Measurements from ENCODE around the gene ARHGEF39.

ARHGEF39 gene, protein sequence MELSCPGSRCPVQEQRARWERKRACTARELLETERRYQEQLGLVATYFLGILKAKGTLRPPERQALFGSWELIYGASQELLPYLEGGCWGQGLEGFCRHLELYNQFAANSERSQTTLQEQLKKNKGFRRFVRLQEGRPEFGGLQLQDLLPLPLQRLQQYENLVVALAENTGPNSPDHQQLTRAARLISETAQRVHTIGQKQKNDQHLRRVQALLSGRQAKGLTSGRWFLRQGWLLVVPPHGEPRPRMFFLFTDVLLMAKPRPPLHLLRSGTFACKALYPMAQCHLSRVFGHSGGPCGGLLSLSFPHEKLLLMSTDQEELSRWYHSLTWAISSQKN

DNA sequence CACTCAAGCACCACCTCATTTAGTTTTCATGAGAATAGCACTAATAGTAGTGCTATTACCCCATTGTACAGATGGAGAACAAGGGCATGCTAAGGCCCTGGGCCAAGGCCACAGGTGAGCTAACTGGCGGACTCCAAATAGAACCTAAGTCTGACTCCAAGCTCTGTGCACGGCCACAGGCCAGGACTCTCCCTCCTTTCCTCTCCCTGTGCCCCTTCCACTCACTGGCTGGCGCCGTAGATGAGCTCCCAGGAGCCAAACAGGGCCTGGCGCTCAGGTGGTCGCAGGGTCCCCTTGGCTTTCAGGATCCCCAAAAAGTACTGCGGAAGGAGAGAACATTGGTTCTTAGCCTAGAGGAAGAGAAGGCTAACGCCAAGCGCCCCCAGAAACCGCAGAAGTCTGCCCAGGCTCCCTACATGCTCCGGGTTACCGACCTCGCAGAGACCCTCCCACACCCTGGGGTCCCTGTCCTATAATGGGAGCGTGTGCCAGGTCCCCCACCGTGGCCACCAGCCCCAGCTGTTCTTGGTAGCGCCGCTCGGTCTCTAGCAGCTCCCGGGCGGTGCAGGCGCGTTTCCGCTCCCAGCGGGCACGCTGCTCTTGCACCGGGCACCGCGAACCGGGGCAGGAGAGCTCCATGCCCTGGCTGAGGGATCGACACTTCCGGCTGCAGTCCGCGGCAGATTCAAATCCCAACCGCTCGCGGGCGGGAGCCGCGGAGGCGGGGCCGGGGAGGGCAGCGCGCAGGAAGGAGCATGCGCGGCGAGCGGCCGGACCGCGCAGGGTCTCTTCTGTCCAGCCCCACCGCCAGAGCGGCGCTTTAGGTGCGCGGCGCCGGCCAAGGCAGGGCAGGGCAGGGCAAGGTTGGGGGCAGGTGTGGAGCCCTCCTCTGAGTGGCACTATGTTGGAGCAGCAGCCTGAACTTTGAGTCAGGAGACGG is at the start of gene ARHGEF39:
TSS of gene ARHGEF39 (minus strand) at position 665 of the 940 bp plus-strand sequence. CDS start at position 639, 26 bp downstream.
- peak in 54 of 58 donors; percentile 12 to 75 (median 52) for DNase-seq

DNA sequence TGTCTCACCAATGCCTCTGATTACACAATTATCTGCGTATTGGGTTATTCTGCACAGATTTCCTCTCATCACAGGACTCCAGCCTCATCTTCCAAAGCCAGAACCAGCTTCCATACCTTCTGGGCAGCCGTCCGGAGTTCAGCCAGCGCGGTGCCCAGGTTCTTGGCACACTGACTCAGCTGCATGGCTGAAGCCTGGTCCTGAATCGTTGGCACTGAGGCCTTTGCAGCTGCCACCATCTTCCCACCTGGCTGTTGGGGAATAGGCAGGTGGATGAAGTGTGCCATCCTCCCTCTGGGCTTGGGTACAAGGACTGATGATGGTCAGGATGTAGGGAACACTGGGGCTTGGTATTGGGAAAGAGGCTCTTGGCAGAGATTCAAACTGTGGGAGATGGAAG is 49.1 kb upstream of the ARHGEF39 start:
- DNase-seq: no peak

DNA sequence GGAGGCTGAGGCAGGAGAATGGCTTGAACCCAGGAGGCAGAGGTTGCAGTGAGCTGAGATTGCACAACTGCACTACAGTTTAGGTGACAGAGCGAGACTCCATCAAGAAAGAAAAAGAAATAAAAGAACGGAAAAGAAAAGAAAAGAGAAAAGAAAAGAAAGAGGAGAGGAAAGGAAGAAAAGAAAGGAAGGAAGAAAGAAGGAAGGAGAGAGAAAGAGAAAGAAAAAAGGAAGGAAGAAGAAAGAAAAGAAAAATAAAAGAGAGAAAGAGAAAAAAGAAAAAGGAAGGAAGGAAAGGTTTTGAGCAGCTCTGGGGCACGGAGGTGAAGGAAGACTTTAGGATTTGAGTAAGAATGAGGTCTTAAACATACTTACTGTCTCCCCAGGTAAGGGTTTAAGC is 48.6 kb upstream of the ARHGEF39 start:
- no peak for DNase-seq

DNA sequence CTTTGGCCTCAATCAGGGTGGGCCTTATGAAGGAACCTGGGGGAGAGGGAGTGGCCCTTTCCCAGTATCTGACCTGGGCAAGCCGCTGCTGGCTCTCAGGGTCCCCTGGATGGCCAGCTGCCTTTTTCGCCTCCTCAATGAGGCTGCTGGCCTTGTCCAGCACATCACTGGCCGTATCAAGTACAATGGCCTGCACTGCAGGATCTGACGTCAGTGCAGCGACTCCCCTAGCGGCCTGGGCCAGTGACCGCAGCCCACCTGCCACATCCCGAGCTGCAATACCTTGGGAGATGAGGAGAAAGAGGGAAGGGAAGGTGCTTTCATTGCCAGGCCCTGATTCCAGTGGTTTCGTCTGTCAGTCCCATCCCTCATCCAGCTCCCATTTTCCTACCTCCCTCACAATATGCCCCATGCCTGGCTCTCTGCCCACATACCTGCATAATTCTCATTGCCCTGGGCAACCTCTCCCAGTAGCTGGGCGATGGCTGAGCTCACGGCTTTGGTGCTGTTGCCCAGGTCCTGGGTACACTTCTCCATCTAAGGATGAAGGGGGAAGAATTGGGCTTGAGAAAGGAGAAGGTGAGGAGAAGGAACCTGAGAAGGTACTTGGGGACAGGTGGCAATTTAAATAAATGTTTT is 47.9 kb upstream of the ARHGEF39 start:
- DNase-seq: no peak

DNA sequence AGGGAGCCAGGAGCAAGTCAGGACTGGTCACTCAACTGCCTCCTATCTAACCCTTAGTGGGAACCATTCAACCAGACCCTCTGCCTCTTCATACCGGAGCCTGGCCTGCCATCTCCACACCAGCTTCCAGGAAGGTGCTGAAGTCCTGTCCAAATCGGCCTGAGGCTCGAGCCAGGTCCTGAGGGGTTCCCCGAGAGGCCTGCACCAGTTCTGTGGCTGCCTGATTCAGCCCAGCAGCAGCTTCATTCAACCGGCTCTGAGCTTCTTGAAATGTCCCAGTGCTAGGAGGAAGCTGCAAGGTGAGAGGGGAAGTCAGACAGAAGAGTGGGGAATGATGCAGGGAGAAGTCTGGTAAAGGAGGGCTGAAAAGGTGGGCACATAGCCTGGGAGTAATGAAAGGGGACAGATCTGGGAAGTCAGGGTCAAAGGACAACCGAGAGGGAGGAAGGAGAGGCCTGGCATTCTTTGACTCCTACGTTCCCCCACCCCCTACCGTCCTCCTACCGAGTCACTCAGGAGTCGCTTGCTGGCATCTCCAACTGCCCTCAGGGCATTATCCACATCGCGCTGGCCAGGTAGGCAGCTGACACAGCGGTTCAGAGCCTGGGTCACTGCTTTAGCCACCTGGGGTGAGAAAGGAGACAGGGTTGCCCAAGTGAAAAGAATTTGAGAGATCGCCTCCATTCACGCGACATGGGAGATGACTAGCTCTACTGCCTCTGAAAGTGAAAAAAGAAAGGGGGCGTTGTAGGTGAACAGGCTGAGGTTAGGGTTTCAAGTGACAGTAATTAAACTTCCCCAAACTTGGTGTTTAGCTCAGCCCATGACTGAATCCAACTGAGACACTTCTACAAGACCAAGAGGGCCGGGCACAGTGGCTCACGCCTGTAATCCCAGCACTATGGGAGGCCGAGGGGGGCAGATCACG is 46.8 kb upstream of the ARHGEF39 start:
- DNase-seq: no peak

DNA sequence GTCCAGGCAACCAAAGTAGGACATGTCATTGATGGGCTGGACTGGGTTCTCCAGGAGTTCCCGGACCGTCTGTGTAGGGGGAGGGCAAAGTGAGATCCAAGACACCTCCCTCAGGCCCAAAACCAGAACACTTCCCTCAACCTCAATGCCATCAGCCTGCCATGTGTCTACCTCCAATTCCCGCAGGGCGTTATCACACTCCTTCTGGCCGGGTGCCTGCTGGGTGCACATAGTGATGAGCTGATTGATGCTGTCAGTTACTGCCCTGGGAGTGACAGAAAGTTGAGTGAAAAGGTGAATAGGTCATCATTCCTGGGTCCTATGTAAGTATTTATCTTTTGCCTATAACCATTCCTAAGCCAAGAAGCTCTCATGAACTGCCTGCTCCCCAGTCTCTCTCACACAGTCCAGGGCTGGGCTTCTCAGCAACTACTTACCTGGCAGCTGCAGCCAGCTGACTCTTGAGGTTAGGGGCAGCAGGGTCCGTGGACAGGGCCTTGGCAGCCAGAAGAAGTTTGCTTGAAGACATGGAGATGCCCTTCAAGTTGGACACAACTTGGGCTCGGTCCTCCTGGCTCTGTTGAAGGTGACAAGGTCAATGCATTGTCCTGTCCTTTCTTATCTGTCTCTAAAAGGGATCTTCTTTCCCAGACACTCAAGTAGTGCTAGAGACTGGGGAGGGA is 46.0 kb upstream of the ARHGEF39 start:
- DNase-seq: no peak

DNA sequence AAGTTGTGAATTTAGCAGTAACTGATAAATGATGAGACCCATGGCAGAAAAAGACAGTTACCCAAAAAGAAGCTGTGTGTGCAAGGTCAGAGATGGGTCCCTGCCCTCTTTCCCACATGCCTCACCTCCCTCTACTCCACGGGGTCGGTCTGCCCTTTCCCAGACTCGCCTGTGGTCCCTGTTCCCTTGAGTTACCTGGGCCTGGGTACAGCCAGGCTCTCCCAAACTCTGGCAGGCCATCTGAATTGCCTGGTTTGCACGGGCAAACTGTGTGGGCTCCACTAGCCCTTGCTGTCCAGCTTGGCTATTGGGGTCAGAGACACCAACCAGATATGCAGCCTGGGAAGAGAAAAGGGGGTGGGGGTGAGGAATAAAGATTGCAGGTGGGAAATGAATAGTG is 43.2 kb upstream of the ARHGEF39 start:
- no peak for DNase-seq

DNA sequence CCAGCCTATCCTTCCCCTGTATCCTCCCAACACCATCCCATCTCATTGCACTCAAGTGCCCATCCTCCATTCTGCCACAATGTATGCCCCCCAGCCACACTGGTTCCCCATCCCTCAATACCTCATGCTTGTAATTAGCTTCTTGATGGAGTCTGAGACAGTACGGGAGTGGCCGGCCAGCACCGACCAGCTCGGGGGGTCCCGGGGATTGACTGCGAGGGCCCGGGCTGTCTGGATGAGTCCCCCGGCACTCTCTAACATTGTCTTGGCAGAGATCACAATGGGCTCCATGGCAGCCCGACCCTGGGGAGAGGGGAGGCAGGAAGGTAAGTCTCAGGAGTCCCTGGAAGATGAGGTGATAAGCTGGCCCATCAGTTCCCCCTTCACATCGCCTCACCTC is 42.0 kb upstream of the ARHGEF39 start:
- DNase-seq: no peak

DNA sequence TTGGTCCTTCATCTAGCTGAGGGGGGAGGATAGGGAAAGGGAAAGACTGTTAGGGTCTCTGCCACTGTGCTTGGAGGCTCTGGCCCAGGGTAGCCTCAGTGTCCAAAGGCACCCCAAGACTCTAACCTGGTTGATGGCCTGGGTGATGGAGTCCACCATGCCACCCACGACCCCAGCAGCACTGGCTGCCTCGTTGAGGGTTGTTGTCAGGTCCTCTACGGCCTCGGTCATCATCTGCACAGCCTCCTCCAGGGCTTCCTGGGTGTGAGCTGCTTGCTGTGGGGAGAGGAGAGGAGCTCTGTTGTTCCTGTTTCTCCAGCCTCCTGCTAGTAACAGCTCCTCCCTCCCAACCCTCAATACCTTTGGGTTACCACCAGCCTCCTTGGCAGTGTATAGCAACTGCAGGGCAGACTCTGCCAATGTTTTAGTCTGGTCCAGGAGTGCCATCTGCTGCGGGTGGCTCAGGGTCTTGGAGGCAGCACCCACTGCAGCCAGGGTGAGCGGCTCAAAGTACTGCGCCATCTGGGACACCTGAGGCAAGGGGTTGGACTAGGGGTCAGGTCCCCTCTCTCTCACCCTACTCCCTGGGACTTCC is 40.9 kb upstream of the ARHGEF39 start:
- DNase-seq: no peak

DNA sequence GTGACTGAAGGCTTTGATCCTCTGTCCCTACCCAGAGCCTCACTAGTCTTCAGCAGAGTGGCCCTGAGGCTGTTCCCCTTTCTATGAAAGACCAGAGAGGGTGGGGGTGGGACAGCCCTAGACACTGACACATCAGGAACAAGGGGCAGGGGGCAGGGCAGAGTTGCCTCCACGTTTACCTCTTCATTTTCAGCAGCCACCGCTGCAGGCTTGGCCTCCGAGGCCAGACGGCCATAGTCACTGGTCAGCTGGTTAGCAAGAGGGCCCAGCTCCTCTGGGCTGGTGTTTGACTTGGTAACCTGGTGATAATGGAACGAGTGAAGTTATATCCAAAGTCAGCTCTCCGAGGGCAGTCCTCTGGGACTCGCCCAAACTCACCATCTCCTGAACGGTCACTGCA is 40.4 kb upstream of the ARHGEF39 start:
- DNase-seq: no peak

DNA sequence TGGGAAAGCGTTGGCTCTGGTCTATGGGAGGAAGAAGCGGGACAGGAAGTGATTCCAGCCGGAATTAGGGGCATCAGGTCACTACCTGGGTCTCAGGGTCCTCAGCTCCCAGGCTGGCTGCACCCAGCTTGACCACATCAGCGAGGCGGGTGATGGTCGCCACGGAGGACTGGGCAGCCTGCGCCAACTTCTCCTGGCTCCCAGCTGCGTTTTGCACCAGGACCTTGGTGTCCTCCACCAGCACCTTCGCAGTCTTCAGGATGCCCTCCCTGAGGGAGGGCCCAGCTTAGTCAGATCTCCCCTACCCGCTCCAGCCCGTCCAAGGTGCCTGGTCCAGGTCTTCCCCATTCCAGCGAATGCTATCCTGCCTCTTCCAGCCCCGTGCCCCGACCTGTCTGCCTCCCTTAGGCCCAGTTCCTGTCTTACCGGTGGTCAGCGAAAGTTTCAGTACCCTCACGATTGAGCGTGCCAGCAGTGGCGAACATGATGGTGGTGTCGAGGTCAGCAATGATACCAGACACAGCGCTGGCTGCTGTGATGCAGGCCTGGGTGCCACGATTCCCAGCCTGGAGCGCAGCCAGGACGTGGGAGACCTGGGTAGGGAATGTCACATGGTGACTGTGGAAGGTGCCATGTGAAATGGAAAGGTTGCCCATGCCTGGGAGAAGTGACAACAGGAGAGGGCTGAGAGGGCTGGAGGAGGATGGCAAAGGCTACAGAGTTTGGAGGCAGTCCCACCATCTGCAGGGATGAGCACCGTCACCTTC is 39.1 kb upstream of the ARHGEF39 start:
- no peak for DNase-seq

DNA sequence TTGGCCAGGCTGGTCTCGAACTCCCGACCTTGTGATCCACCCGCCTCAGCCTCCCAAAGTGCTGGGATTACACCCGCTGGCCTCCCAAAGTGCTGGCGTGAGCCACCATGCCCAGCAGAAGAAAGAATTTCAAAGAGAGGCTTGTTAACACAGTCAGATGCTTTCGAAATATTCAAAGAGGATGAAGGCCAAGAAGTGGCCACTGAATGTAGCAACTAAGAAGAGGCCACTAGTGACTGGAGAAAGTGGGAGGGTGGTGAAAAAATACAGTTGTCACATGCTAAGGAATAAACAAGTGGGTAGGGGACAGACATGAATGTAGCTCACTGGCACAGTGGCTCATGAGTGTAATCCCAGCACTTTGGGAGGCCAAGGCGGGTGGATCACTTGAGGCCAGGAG is 37.7 kb upstream of the ARHGEF39 start:
- no peak for DNase-seq

DNA sequence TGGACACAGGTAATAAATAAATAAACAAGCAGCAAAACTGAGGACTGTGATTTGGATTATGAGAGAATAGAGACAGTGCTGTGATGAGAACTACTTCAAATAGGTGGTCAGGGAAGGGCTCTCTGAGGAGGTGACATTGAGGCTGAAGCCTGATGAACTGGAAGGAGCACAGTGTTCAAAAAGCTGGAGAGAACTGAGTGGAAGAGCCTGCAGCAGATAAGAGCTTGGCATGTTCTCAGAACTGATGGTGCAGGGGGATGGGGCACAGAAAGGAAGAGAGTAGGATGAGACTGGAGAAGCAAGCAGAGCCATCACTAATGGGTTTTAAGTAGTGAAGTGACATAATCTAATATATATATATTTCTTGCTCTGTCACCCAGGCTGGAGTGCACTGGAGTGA is 35.9 kb upstream of the ARHGEF39 start:
- DNase-seq: no peak

DNA sequence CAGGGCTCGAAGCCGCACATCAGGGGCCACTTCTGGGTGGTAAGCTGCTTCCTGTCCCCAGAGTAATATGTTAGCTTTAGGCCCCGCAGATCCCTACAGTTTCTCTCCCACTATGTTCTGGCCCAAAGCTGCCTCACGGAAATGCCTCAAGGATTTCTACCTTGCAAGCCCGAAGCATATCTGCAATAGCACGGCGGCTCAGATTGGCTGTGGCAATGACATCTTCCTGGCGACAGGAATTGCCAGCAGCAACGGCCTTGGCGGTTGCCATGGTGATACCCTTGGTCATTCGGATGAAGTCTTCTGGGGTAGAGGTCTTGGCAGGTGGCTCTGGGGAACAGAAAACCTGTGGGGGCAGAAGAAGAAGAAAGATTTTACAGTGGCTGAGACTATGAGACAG is 35.0 kb upstream of the ARHGEF39 start:
- DNase-seq: no peak

DNA sequence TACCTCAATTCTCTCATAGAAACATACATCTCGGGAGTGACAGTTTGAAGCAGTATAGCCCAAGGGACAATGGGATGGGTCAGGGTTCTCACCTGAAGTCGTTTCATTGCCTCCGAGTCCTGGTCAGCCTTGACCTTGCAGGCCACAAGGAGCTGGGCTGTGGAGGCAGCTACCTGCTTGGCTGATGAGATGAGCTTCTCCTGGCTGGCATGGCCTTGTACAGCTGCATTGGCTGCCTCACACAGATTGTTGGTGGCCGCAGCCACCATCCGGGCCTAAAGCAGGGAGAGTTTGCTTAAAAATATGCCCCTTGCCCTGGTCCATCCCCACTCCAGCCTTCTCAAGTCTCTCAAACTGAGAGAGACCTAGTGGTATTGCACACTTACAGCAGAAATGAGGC is 33.2 kb upstream of the ARHGEF39 start:
- no peak for DNase-seq

DNA sequence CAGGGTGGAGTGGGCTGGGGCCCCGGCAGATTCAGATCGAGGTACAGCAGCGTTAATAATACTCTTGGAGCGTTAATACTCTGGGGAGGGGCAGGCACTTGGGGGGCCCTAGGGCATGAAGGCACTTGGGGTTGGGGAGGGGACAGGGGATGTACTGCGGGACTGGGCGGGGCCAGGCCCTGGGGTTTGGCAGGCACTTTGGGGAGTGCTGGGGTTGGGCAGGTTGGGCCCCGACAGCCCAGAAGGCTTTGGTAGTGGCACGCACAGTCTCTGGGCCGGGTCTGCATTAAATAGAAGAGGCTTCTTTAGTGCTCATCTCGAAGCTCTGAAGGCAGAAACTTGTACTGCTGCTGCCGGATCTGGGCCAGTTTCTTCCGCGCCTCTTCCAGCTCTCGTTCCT is 32.5 kb upstream of the ARHGEF39 start:
- no peak for DNase-seq

DNA sequence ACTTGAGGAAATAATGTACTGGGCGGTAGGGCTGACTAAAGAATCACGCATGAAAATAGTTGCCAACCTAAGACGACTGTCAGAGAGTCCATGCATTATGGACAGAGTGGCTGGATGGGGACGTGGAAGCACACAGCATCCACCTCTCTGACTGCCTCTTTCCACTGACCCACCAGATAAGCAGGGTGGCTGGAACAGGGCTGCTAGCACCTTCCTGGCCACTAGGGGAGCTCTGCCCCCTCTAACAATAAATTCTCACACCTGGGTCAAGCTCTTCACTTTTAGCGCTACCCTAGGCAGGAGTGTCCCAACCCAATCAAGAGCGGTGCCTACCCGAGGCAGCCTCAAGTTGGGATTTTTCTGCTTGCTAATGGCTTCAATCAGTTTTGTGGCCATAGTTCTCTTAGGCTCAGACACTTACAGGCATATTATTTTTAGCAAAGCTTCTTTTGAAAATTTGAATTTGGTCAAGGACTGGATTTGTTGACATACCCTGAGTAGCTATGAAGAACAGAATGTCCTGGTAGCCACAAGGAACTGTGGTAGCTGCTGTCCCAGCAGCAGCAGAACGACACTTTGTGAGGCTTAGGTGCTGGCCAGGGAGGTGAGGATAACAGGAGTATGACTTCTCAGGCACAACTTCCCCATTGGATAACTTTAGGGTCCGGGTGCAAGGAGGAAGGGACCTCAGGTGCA is 31.7 kb upstream of the ARHGEF39 start:
- DNase-seq: peak in 27 of 58 donors; percentile 2 to 48 (median 13)

DNA sequence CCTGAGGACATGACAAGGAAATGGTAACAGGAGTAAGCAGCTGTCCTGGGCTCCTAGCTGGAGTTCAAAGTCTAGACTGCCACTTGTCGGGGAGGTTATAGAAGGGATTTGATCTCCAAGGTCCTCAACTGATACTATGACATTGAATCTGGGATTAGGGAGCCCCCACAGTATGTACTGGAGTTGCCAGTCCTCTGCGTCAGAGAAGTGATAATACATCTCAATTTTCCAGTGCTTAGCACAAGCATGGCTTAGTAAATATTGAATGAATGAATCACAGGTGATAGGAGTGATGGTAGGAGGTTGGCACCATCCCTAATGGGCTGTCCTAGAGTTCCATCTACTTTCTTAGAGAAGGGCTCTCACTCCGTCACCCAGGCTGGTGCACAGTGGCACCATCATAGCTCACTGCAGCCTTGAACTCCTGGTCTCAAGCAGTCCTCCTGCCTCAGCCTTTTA is 31.0 kb upstream of the ARHGEF39 start:
- no peak for DNase-seq

All from anterior cingulate cortex (tissue), 58 donors.